ENCODE data around the gene PIH1D1.

The PIH1D1 gene

DNA sequence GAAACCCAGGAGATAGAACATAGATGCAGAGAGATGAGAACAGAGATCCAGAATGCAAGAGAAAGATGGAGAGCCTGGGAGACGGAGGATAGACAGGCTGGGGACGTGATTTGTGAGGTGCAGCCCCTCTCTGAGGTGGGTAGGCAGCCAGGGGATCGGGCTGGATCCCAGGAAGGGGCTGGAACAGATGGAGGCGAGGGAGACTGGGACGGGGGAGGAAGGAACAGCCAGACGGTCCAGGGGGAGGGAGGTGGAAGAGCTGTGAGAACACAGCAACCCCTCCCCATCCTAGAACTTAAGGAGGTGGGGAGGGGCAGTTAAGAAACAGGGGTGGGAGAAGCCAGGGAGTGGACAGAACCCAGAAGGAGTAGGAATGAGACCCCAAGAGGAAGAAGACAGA, 13.4 kb downstream of the PIH1D1 start:
- no peak for TF ChIP-seq GATA3 (IDR thresholded peaks at IDR 0.05; ENCODE audit: low read depth, low read length)
- TF ChIP-seq GATA2 (IDR thresholded peaks at IDR 0.05; ENCODE audit: low read depth, low read length), result no peak

DNA sequence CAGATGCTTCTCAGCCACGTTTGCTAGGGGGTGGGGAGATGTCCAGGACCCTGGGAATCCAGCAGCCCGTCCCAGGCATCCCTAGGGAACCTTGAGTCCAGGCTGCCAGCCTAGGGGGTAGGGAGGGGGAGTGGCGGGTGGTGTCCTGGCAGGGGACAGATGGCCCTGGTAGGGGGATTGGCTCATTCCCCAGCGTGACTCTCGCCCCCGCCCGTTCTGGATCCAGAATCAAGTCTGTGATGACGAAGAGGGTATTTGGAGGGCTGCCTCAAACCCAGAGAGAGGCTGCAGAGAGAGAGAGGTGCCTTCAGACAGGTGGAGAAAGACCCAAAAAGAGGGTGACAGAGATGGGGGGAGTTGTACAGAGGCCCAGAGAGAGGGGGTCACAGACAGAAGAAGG, 14.4 kb downstream of the PIH1D1 start:
- no peak for TF ChIP-seq GATA2 (IDR thresholded peaks at IDR 0.05; ENCODE audit: low read depth, low read length)
- no peak for TF ChIP-seq GATA3 (IDR thresholded peaks at IDR 0.05; ENCODE audit: low read depth, low read length)

DNA sequence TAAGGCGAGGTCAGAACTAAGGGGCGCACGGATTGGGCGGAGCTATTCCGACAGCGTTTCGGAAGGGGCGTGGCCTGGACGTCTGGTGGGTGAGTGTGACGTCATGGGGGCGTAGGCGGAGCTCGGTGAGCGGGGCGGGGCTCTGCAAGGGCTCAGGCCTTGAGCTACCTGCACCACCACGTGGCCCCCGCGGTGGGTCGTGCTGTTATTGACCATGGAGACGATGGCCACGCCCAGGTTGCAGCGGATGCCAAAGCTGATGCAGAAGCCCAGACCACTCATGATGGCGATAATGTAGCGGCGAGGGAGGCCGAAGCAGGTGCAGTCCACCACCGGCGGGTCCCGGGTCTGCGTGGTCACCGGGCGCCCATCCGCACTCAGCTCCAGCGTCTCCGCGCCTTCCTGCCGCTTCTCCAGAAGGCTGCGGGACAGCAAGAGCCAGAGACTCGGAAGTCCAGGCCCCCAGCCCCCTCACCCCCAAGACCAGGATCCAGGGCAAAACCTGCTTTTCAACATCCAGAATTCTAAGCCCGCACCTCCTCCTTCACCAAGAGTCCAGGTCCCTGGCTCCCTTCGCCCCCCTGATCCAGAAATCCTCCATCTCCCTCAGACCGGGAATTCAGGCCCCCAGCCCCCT, 15.1 kb downstream of the PIH1D1 start:
- TF ChIP-seq GATA3 (IDR thresholded peaks at IDR 0.05; ENCODE audit: low read depth, low read length) (no peak), GATA2 (IDR thresholded peaks at IDR 0.05; ENCODE audit: low read depth, low read length) (no peak)

DNA sequence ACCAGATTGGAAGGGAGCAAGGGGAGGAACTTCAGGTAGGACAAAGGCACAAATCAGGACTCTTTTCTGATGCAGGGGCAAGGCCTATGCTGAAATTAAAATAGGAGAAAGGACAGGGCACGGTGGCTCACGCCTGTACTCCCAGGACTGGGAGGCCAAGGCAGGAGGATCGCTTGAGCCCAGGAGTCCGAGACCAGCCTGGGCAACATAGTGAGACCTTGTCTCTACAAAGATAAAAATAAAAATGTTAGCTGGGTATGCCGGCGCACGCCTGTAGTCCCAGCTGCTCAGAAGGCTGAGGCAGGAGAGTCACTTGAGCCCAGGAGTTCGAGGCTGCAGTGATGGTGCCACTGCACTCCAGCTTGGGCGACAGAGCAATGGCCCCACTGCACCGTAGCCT, 15.9 kb downstream of the PIH1D1 start:
- TF ChIP-seq GATA2 (IDR thresholded peaks at IDR 0.05; ENCODE audit: low read depth, low read length), result no peak
- TF ChIP-seq GATA3 (IDR thresholded peaks at IDR 0.05; ENCODE audit: low read depth, low read length), result no peak

DNA sequence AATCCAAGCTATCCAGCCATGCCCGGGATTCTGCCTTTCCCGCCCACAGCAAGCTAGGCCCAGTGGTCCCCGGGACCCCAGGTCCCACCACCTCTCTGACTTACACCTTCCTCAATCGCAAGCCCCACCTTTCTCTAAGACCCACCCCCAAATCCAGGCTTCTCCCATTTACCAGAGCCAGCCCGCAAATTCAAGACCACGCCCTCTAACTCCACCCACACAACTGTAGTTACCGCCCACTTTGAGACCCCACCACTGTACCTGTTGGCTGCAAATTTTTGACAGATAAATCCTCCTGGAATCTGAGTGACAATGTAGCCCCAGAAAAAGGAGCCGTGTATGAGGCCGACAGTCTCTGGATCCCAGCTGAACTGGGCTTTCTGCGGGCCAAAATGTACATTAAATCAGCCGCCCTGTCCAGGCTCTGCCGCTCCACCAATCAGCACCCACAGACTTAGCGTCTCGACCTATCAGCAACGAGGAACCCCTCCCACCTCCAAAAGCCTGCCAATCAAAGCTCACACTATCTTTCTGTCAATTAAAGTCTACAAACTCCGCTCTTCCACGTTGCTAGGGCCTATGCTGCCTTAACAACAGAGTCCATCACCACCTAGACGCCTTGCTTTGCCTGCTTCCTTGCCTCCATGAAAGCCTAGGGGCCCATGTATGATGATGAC, 16.6 kb downstream of the PIH1D1 start:
- TF ChIP-seq GATA3 (IDR thresholded peaks at IDR 0.05; ENCODE audit: low read depth, low read length), result no peak
- no peak for TF ChIP-seq GATA2 (IDR thresholded peaks at IDR 0.05; ENCODE audit: low read depth, low read length)

DNA sequence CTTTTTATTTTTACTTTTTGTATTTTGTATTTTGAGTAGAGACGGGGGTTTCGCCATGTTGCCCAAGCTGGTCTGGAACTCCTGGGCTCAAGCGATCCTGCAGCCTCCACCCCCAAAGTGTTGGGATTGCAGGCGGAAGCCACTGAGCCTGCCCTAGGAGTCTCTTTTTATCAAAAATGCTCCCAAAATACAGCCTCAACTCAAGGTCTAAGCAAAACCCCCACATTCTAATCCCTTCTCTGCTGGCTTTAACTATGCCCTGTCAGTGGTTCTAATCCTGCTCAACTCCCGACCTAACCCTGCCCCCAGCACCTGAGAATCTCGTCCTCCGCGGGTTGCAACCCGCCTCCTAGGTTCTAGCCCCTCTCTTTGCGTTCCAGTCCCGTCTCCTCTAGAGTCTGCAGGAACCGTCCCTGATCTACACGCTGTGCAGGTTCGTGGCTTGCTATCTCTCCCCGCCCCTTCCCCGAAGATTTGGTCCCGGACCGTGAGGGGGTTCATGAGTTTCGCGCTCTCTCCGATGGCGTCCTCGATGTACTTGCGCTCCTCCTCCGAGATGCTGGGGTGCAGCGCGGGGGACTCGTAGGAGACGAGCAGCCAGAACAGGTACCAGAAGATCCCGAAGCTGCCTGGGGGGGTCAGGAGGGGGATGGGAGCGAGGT, 18.2 kb downstream of the PIH1D1 start:
- TF ChIP-seq GATA2 (IDR thresholded peaks at IDR 0.05; ENCODE audit: low read depth, low read length) (no peak), GATA3 (IDR thresholded peaks at IDR 0.05; ENCODE audit: low read depth, low read length) (no peak)

DNA sequence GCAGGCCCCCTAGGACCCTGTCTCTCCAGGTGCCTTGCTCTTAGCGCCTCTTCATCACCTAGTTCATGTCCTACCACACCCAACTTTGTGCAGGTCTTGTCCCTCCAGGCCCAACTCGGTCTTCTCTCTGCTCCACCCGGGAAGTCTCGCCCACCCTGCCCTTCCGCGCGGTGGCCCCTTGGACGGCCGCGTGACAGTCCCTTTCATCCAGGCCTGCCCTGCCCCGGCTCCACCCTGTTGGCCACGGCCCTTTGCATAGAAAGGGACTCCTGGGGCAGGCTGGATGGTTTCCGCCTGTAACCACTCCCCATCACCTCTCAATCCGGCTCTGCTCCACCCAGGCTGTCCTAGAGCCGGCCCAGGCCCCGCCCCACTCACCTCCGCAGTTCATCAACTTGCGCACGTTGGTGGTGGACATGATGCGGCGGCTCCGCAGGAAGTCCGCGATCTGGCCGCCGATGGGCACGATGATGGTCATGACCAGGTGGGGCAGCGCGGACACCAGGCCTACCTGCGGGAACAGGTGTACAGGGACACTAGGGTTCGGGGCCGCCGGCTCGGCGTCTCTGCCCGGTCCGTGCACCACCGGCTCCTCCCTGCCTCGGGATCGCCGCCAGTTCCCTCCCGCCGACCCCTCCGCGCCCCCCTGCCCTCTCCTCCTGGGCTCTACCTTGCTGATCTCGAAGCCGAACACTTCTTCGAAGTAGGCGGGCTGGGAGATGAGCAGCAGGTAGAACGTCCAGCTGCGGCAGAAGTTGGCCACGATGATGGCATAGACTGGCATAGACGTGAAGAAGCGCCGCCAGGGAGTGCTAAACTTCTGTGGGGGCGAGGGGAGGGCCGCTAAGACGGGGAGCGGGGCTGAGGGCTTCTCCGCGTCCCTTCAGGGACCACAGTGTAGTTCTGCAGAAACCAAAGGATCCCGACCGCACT, 19.2 kb downstream of the PIH1D1 start:
- TF ChIP-seq GATA3 (IDR thresholded peaks at IDR 0.05; ENCODE audit: low read depth, low read length) (no peak), GATA2 (IDR thresholded peaks at IDR 0.05; ENCODE audit: low read depth, low read length) (no peak)

DNA sequence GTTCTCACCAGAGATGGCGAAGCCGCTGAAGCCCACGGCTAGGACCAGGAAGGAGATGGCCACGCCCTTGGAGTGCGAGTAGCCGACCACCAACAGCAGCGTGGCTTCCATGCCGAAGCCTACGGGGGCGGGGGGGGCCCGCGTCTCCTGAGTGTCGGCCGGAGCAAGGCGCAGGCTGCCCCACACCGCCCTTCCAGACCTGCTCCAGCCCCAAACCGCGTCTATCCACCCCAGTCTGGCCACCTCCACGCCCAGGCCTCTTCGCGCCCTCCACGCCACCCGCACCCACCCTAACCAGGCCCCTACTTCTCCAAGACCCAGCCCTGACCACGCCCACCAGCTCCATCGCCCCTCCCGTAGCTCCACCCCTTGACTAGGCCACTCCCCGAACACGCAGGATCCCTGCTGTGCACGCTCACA, 20.3 kb downstream of the PIH1D1 start:
- no peak for TF ChIP-seq GATA3 (IDR thresholded peaks at IDR 0.05; ENCODE audit: low read depth, low read length)
- TF ChIP-seq GATA2 (IDR thresholded peaks at IDR 0.05; ENCODE audit: low read depth, low read length), result no peak

DNA sequence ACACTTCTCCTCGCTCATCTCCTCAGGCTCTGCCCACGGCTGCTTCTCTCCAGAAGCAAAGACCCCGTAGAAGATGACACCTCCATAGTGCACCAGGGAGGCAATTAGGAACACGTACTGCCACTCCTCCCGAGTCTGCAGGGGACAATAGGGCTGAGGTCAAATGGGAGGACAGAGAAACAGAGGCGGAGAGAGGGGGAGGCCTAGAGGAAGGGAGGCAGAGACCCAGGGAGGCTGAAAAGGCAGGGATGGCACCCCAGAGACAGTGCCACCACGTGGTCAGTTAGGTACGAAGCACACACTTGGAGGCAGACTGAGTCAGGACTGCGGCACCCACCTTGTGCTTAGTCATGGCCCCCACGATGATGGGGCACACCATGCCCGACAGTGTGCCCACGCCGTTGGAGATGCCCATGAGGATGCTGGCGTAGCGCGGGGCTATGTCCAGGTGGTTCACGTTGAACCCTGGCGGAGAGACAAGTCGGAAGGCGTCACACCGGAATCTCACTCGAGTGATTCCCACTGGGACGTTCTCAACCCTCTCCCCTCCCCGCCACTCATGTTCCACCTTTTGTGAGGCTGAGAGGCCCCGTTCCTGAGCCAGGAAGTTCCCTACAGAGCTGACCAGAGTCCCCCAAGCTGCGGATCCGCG, 20.8 kb downstream of the PIH1D1 start:
- no peak for TF ChIP-seq GATA2 (IDR thresholded peaks at IDR 0.05; ENCODE audit: low read depth, low read length)
- TF ChIP-seq GATA3 (IDR thresholded peaks at IDR 0.05; ENCODE audit: low read depth, low read length), result no peak

DNA sequence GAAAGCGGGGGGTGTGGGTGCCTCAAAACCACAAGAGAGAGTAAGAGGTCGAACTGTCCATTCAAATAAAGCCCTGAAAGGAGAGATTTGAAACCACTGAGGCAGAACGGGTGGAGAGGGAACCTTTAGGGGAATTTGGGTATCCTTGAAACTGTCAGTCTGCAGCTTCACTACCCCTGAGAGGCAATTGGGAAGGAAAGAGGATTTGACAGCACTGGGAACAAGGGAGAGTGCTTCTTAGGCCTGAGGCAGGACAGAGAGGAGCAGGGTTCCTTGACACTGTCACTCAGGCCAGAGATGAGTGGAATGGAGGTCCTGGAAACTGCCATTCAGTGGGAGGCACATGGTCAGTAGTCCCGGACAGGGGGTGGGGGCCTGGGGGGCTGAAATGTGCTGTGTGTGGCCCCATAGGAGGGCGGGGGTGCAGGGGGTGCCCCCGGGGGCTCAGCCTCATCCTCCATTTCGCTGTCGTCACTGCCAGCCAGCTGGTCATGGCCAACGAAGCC, 21.4 kb downstream of the PIH1D1 start:
- TF ChIP-seq GATA2 (IDR thresholded peaks at IDR 0.05; ENCODE audit: low read depth, low read length), result no peak
- no peak for TF ChIP-seq GATA3 (IDR thresholded peaks at IDR 0.05; ENCODE audit: low read depth, low read length)

DNA sequence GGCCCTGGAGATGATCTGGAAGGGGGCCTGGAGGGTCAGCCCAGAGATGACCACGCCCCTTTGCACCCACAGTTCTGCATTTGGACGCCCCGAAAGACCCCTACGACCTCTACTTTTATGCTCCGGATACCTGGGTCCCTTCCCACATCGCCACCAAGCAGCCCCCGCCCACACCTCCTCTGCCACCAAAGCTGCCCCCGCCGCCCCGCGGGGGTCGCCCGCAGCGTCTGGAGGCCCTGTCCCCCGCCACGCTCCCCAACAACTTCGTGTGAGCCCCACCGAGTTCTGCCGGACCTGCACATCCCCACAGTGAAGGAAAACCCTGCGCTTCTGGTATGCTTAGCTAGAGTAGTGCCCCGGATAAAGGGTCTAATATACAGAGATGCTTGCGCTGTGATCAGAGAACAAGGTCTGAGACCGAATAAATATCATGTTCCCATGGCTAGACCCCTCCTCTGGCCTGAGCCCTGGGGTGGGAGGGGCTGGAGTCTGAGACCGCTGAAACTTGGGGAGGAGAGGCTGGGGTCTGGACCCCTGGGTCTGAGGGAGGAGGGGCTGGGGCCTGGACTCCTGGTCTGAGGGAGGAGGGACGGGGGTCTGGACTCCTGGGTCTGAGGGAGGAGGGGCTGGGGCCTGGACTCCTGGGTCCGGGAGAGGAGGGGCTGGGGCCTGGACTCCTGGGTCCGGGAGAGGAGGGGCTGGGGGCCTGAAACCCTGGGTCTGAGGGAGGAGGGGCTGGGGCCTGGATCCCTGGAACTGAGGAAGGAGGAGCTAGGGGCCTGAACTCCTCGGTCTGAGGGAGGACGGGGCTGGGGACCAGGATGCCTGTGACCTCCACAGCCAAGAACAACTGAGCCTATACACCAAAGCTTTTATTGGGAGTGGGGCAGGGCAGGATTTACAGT, 22.8 kb downstream of the PIH1D1 start:
- TF ChIP-seq GATA3 (IDR thresholded peaks at IDR 0.05; ENCODE audit: low read depth, low read length), result no peak
- TF ChIP-seq GATA2 (IDR thresholded peaks at IDR 0.05; ENCODE audit: low read depth, low read length), result no peak

DNA sequence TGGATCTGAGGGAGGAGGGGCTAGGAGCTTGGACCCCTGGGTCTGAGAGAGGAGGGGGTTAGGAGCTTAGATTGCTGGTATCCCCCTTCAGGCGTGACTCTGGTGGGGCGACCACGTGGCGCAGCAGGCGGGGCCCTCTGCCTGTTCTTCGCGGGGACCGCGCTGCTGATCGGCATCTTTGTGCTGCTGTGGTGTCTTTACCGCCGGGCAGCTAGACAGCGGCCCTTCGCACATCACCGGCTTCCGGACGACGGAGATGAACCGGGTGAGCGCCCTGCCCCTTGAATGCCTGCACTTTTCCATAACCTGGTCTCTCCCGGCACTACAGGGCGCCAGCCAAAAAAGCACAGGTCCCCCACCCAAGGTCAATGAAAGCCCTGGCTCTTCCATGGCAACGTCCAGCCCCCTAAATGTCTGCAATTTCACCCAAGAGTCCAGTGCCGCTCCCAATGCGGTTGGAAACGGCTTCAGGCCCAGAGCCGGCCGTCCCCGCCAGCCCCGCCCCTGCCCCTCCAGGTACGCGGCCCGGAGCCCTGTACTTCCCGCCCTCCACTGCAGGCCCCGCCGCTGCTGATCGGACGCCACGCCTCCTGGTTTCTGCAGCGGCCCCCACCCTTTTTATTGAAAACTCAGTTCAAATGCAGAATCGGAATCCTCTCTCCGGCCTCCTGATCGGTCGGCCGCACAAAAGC, 23.6 kb downstream of the PIH1D1 start:
- TF ChIP-seq GATA3 (IDR thresholded peaks at IDR 0.05; ENCODE audit: low read depth, low read length) (no peak), GATA2 (IDR thresholded peaks at IDR 0.05; ENCODE audit: low read depth, low read length) (no peak)

Data from SH-SY5Y (cell line).